Measurements from ENCODE around the gene MAP10. TPM values are rescaled to one million over a fixed set of nuclear protein-coding genes. Genes with fewer than 3 reads are reported as not detected.

Gene MAP10
- total RNA-seq, 1 donor, result 2.2 TPM

GRCh38 chr1:232795497-232796053, 9.6 kb upstream of the MAP10 start:
- no peak for TF ChIP-seq CTCF (IDR thresholded peaks at IDR 0.05; ENCODE audit: insufficient read depth, low read depth, low read length)
- H3K4me3 ChIP-seq (ENCODE audit: low read depth, low read length), result no peak overlapping the region
- DNase-seq (ENCODE audit: low read depth), result peak; percentile 31

GRCh38 chr1:232797856-232798510, 7.2 kb upstream of the MAP10 start:
- no peak for TF ChIP-seq CTCF (IDR thresholded peaks at IDR 0.05; ENCODE audit: insufficient read depth, low read depth, low read length)
- no peak overlapping the region for H3K4me3 ChIP-seq (ENCODE audit: low read depth, low read length)

GRCh38 chr1:232798920-232799319, 6.3 kb upstream of the MAP10 start:
- no peak for TF ChIP-seq CTCF (IDR thresholded peaks at IDR 0.05; ENCODE audit: insufficient read depth, low read depth, low read length)
- DNase-seq (ENCODE audit: low read depth), result no peak
- no peak overlapping the region for H3K4me3 ChIP-seq (ENCODE audit: low read depth, low read length)

More at GRCh38 chr1:232797856-232798510, 7.2 kb upstream of the MAP10 start:
- no peak for DNase-seq (ENCODE audit: low read depth)

GRCh38 chr1:232806186-232806510, 932 bp downstream of the MAP10 start:
- no peak for TF ChIP-seq CTCF (IDR thresholded peaks at IDR 0.05; ENCODE audit: insufficient read depth, low read depth, low read length)
- DNase-seq (ENCODE audit: low read depth), result no peak
- peak overlapping the region; percentile 72 for H3K4me3 ChIP-seq (ENCODE audit: low read depth, low read length)

- H3K4me3 ChIP-seq (ENCODE audit: low read depth, low read length), result no peak overlapping the region
- DNase-seq (ENCODE audit: low read depth), result no peak
- no peak for TF ChIP-seq CTCF (IDR thresholded peaks at IDR 0.05; ENCODE audit: insufficient read depth, low read depth, low read length)
Measured at GRCh38 chr1:232810856-232811255, 5.6 kb downstream of the MAP10 start.

- H3K4me3 ChIP-seq (ENCODE audit: low read depth, low read length), result no peak overlapping the region
- DNase-seq (ENCODE audit: low read depth), result no peak
- no peak for TF ChIP-seq CTCF (IDR thresholded peaks at IDR 0.05; ENCODE audit: insufficient read depth, low read depth, low read length)
Measured at GRCh38 chr1:232812560-232812959, 7.3 kb downstream of the MAP10 start.

GRCh38 chr1:232813097-232813496, 7.9 kb downstream of the MAP10 start:
- TF ChIP-seq CTCF (IDR thresholded peaks at IDR 0.05; ENCODE audit: insufficient read depth, low read depth, low read length), result no peak
- DNase-seq (ENCODE audit: low read depth), result no peak
- H3K4me3 ChIP-seq (ENCODE audit: low read depth, low read length), result no peak overlapping the region
